ENCODE data around the gene PCTP.

Gene PCTP

GRCh38 chr17:55728361-55728760 lies 22.5 kb upstream of the PCTP start:
- DNase-seq: no peak

DNA sequence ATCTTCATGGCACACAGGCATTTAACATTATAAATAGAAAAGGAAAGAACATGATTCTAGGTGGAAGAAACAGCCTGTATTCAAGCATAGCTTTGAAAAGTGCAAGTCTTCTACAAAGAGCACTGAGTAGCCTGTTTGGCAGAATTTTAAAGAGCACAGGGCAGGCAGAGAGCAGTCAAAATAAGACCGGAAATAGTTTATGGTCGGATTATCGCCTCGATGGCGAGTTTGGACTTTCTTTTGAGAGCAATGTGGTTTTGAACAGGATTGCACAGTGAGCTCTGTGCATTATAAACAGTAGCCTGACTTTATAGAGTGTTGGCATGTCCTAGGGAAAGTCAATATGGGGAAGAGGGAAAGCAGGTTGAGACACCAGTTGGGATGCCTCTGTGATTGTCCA lies 22.0 kb upstream of the PCTP start:
- DNase-seq: no peak

DNA sequence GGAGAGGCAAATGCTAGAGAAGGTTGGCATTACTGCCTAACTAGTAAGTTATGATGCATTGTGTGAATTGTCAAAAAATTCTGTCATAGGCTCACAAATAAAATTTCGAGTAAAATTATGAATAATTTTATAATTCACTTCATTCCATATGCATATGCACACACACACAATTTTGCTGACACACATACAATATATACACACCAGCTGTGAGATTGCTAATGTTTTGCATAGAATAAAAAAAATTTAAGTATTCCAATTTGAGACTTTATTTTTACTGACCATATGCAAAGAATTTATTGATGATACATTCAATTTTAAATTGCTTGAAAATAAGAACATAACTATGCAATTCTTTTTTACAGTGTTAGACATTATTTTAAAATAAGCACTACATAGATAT lies 21.4 kb upstream of the PCTP start:
- no peak for DNase-seq

DNA sequence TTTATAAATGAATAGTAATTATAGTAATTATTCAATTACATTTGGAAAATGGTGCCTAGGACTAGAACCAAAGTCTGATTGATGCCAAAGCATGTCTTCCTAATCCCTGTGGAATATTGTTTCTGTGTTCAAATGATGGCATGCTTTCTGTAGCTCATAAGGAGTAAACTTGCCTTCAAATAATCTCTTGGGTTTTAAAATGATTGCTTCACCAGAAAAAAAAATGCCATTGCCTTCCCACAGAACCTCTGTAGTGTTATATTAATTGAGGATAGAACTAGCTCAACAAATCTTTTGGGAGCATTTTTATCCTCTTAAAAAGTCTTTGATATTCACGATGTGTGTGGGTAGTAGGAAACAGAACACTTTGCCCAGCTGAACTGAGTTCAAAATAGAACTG lies 20.5 kb upstream of the PCTP start:
- no peak for DNase-seq

GRCh38 chr17:55730808-55731207 lies 20.0 kb upstream of the PCTP start:
- no peak for DNase-seq

GRCh38 chr17:55731586-55732250 lies 19.1 kb upstream of the PCTP start:
- DNase-seq: no peak

DNA sequence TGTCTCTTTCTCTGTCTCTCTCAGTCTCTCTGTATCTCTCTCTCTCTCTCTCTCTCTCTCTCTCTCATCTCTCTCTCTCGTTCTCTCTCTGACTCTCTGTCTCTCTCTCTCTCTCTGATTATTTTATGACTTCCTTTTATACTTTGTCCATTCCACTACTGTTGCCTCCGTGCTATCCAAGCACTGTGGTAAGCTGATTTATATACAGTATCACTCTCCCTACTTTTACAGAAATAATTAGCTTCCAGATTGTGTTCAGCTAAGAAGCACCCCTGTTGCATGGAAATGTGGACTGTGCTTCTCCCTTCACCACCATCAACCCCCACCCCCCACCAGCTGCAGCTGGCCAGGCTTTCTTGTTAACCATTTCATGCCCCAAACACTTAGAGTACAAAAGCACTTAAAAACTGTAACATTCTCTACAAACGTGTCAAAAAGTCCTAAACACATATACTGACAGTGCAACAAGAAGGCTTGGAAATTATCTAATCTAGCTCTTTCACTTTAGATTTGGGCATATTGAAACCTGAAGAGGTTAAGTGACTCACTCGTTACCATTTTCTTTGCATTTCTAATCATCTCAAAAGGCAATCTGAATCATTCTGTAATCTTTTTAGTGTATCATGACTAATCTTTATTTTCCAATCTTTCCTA lies 16.6 kb upstream of the PCTP start:
- no peak for DNase-seq

GRCh38 chr17:55735731-55736405 lies 15.0 kb upstream of the PCTP start:
- DNase-seq: peak; percentile 28 to 44

DNA sequence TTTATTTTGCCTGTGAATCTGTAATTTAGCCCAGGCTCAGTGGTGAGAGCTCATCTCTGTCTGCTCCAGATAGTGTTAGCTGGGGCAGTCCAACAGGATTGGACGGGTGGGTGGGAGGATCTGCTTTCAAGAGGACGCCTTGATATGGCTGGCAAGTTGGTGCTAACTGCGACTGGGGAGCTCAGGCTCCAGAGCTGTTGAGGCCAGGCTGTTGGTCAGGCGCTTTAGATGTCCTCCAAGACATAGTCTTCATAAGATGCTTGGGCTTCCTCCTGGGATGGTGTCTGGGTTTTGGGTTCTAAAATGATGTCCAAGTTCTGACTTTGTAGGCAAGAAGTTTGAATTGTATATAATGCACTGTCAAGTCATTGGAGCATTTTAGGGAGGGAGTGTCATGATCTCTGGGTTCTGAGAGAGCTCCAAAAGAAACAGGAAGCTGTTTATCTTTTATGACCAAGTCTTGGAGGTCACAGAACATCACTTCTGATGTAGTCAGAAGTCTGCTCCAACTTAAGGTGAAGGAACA lies 12.8 kb upstream of the PCTP start:
- no peak for DNase-seq

GRCh38 chr17:55740511-55741355 lies 10.1 kb upstream of the PCTP start:
- no peak for DNase-seq

DNA sequence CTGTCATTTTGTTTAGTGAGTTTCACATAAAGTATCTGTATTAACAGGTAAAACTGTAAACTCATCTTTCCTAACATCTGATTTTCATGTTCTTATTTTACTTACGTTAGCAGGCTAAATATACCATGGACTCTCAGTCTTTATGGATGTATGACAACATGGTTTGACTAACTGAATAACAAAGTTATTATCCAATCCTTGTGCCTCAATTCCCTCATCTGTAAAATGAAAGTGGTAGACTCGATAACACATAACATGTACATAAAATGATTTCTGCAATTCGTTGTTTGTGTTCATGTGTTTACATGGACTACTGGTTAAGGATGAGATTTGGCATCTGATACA lies 9.5 kb upstream of the PCTP start:
- DNase-seq: no peak

DNA sequence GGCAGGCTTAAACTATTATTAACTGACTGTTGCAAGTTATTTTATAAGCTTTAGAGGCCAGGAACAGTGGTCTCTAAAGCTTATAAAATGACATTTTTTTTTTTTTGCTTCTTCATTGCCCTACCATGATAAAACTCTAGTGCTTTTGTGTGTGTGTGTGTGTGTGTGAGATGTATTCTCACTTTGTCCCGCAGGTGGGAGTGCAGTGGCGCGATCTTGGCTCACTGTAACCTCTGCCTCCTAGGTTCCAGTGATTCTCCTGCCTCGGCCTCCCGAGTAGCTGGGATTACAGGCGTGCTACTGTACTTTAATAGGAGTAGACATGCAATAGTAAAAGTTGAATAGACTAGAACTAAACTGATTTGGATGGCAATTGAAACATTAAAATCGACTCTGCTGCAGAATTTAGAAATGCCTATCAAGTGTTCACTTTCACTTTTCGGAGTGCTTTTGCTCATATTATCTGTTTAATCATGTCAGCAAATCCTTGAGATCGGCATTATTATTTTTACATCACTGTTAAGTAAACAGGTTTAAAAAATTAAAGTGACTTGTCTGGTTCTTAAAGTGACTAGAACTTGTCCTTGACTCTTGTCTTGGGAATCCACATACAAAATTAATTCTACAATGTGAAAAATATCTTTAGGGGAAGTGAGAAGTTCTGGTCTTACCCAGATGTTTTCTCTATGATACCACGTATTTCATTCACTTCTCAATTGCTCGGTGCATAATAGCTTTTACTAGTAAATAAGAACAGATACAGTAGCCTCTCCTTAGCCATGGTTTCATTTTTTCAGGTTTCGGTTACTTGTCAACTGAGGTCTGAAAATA lies 8.4 kb upstream of the PCTP start:
- no peak for DNase-seq

- no peak for DNase-seq
These were observed 7.7 kb upstream of the PCTP start for GRCh38 chr17:55743103-55743679.

DNA sequence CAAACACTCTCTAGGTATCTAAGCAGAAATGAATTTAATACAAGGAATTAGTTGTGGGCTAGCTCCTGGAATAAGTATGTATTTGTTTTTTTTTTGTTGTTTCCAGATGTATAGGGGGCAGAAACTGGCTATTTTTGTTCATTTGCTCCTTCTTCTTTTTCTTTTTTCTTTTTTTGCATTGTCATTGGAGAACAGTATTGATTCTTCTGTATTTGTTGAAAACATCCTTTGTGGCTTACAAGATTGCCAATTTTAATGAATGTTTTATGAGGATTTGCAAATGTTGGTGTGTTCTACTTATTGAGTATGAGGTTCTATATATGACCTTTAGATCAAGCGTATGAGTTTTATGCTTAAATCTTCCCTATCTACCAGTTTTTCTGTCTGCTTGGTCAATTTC lies 5.6 kb upstream of the PCTP start:
- DNase-seq: no peak

DNA sequence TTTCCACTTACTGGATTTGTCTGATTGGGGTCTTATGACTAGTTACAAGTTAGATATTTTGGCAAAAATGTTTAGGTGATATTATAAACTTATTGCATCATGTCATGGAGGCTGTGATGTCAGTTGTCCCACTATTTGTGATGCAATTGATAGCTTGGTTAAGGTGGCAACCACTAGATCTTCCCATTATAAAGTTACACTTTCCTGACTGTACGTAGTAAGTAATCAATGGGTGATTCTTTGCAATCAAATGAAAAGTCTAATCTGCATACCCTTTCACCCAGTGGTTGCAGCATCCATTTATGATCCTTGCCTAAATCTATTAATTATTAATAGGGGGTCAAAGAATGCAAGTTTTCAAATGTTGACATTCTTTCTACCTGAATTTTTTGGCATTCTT lies 4.4 kb upstream of the PCTP start:
- no peak for DNase-seq

- no peak for DNase-seq
These were observed 3.6 kb upstream of the PCTP start for GRCh38 chr17:55747209-55747608.

- DNase-seq: no peak
These were observed 2.0 kb upstream of the PCTP start for GRCh38 chr17:55748841-55749240.

DNA sequence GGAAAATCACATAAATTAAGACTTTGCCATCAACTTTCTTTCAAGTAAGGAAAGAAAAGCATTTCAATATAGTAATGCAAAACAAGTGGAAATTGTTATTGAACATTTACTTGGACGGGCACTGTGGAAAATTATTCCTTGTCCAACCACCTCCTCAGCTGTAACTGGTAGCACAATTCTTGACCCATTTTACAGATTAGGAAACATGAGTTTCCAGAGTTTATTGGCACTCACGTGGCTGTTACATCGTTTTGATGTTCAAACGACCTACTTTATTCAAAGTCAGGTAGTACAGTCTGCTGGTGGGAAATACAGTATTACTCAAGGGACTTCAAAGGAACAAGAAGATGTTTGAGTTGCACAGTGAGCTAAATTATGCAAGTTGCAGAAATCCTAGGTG lies 866 bp upstream of the PCTP start:
- DNase-seq: no peak

- DNase-seq: no peak
These were observed 934 bp downstream of the PCTP start for GRCh38 chr17:55751720-55752250.

DNA sequence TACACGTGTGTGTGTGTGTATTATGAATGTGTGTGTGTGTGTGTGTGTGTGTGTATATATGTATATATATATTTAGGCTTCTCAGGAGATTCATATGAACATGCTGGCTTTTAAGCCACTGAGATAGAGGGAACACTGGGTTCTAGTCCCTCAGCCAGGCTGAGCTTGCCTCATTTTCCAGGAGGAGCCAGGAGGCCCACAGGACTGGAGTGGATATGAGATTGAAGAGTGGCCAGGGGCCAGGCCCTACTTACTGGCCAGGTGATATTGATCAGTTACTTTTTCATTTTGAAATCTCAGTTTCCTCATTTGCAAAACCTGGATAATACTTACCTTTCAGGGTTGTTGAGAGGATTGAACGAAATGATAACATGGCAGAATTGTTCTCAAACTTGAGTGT lies 5.8 kb downstream of the PCTP start:
- no peak for DNase-seq

DNA sequence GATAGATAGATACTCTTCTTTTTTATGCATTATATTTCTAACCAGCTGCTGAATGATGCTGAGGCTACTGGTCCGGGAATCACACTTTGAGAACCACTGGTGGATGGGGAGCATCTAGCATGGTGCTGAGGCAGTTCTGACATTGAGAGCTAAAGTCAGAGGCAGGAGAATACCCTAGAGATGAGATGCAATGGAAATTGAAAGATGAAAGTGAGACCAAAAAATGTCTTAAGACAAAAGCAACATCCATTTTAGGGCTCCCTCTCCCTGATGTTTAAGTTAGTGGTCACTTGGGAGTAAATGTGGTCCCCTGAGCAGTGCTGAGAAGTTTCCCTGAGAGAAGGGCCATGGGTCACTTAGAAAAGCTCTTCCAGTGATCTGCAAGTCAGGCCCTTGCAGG lies 6.8 kb downstream of the PCTP start:
- no peak for DNase-seq

DNA sequence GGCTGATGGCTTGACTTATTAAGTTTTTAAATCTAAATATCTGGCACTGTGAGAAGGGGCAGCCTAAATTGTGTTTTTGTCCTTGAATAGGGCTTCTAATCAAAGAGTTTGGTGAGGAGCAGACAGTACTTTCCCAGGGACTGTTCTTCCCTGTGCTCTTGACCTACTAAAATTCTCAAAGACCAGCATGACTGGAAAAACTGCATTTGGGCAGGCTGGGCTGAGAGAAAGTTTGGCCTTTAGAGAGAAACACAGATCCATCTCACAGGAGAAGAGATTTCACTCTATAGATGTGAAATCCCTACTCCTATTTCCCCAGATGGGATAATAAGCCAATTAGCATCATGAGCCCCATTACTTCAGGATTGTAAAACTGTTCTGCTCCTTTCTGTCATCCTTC lies 7.3 kb downstream of the PCTP start:
- no peak for DNase-seq

Measured in CD4-positive, alpha-beta T cell treated with Interleukin-4 for 1 hour (primary cell).